ENCODE measurements around the gene SRP19. TPM values are rescaled to one million over a fixed set of nuclear protein-coding genes. Genes with fewer than 3 reads are reported as not detected.

SRP19 gene
- total RNA-seq, 1 donor from 2014 or later: 49.2 TPM

GRCh38 chr5:112906637-112907036, 45.5 kb downstream of the SRP19 start:
- no peak overlapping the region for H3K27ac Mint-ChIP-seq (ENCODE audit: unreplicated experiment)
- H3K36me3 Mint-ChIP-seq (ENCODE audit: low read depth): peaks cover 12% of the 10 kb centered on the region
- DNase-seq (ENCODE audit: low spot score): no peak
- H3K27me3 Mint-ChIP-seq (ENCODE audit: low read depth): no peaks in the 10 kb centered on the region
- no peaks in the 10 kb centered on the region for H3K9me3 Mint-ChIP-seq (ENCODE audit: low read depth)
- H3K4me3 Mint-ChIP-seq (ENCODE audit: unreplicated experiment): no peak overlapping the region
- H3K4me1 Mint-ChIP-seq (ENCODE audit: low read depth): peaks cover 3% of the 10 kb centered on the region
- TF ChIP-seq, protein P1, sequence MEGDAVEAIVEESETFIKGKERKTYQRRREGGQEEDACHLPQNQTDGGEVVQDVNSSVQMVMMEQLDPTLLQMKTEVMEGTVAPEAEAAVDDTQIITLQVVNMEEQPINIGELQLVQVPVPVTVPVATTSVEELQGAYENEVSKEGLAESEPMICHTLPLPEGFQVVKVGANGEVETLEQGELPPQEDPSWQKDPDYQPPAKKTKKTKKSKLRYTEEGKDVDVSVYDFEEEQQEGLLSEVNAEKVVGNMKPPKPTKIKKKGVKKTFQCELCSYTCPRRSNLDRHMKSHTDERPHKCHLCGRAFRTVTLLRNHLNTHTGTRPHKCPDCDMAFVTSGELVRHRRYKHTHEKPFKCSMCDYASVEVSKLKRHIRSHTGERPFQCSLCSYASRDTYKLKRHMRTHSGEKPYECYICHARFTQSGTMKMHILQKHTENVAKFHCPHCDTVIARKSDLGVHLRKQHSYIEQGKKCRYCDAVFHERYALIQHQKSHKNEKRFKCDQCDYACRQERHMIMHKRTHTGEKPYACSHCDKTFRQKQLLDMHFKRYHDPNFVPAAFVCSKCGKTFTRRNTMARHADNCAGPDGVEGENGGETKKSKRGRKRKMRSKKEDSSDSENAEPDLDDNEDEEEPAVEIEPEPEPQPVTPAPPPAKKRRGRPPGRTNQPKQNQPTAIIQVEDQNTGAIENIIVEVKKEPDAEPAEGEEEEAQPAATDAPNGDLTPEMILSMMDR (IDR thresholded peaks at IDR 0.05): no peak

DNA sequence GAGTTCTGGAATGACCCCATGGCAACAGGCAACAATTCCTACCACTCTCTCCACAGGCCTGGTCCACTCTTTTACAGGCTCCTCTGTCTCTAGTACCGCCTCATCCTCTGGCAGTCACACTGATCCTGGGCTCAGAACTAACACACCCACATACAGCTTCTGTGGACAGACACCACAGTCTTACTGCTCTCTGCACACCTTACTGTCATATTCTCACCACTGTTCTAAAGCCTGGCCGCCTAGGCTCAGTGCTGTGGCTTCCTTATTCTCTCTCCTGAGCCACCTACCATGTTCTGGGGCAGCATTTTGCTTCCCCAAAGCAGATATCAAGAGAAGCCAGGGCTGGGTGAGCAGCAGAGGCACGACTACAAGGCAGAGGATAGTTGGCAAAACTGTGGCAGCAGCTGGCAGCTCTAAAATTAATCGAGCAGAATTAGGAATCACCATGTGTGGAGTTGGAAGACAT, 46.1 kb downstream of the SRP19 start:
- Mint-ChIP-seq H3K4me3 (ENCODE audit: unreplicated experiment) (no peak overlapping the region), H3K4me1 (ENCODE audit: low read depth) (peaks cover 3% of the 10 kb centered on the region), H3K27ac (ENCODE audit: unreplicated experiment) (no peak overlapping the region), H3K27me3 (ENCODE audit: low read depth) (no peaks in the 10 kb centered on the region), H3K36me3 (ENCODE audit: low read depth) (peaks cover 10% of the 10 kb centered on the region), H3K9me3 (ENCODE audit: low read depth) (no peaks in the 10 kb centered on the region)
- TF ChIP-seq, protein P1 (IDR thresholded peaks at IDR 0.05): no peak
- DNase-seq (ENCODE audit: low spot score): no peak

GRCh38 chr5:112908854-112909253, 47.8 kb downstream of the SRP19 start:
- Mint-ChIP-seq H3K4me1 (ENCODE audit: low read depth) (peaks cover 14% of the 10 kb centered on the region), H3K9me3 (ENCODE audit: low read depth) (no peaks in the 10 kb centered on the region), H3K36me3 (ENCODE audit: low read depth) (peaks cover 15% of the 10 kb centered on the region), H3K4me3 (ENCODE audit: unreplicated experiment) (no peak overlapping the region), H3K27ac (ENCODE audit: unreplicated experiment) (no peak overlapping the region), H3K27me3 (ENCODE audit: low read depth) (no peaks in the 10 kb centered on the region)
- DNase-seq (ENCODE audit: low spot score): no peak
- TF ChIP-seq, protein P1 (IDR thresholded peaks at IDR 0.05): no peak

DNA sequence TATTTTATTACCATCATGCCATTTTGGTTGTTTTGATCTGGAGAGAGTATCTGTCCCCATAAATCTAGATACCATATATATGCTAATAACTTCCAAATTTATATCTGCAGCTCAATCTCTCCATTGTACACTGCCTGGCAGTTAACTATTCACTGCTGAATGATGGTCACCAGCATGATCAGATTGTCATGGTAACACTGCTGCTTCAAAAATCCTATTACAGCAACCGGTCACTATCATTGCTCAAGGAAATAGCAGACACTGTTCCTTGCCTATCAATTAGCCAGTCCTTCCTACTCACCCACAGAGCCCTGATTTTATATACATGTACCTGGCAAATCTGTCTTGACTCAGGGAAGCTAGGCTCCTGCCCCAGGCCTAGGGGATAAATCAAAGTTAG, 49.4 kb downstream of the SRP19 start:
- TF ChIP-seq, protein P1 (IDR thresholded peaks at IDR 0.05): no peak

DNA sequence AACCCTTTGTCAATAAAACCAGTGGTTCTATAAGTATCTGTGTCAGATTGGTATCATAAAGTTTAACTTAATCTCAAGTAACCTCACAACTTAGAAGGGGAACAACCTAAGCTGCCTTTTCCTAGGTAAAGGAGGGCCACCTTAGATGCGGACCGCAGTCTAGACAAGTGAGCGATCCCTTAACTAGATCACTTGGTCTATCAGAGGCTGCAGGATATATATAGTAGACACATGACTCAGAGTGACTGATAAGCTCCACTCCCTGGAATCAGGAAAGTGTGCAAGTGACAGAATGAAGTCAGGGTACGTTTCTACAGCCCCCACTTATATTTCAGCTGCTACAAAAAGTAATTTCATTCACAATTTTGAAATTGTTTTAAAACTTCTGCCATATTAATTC, 53.5 kb downstream of the SRP19 start:
- no peak for DNase-seq (ENCODE audit: low spot score)
- H3K36me3 Mint-ChIP-seq (ENCODE audit: low read depth): peaks cover 19% of the 10 kb centered on the region
- H3K27me3 Mint-ChIP-seq (ENCODE audit: low read depth): no peaks in the 10 kb centered on the region

More for the DNA sequence above, 49.4 kb downstream of the SRP19 start:
- H3K4me1 Mint-ChIP-seq (ENCODE audit: low read depth): peaks cover 24% of the 10 kb centered on the region
- H3K27ac Mint-ChIP-seq (ENCODE audit: unreplicated experiment): peak overlapping the region; percentile 5
- no peak for DNase-seq (ENCODE audit: low spot score)
- H3K4me3 Mint-ChIP-seq (ENCODE audit: unreplicated experiment): no peak overlapping the region
- no peaks in the 10 kb centered on the region for H3K9me3 Mint-ChIP-seq (ENCODE audit: low read depth)
- H3K36me3 Mint-ChIP-seq (ENCODE audit: low read depth): peaks cover 17% of the 10 kb centered on the region
- H3K27me3 Mint-ChIP-seq (ENCODE audit: low read depth): no peaks in the 10 kb centered on the region

More for the DNA sequence above, 53.5 kb downstream of the SRP19 start:
- Mint-ChIP-seq H3K27ac (ENCODE audit: unreplicated experiment) (peak overlapping the region; percentile 29), H3K4me1 (ENCODE audit: low read depth) (peaks cover 55% of the 10 kb centered on the region), H3K4me3 (ENCODE audit: unreplicated experiment) (no peak overlapping the region), H3K9me3 (ENCODE audit: low read depth) (no peaks in the 10 kb centered on the region)
- TF ChIP-seq, protein P1 (IDR thresholded peaks at IDR 0.05): no peak

All from chondrocyte (in vitro differentiated cells).